GM13977 (cell line): ENCODE measurements around the gene OTOL1.

Experiments
- DNase-seq: peaks from one replicate; pipeline ENCODE4 v3.0.0; 2012; ENCODE audit warnings: low spot score
- in situ Hi-C: fragments of 300-500 bp; cut with MboI; formaldehyde crosslinking; loops from one replicate; pipeline ENCODE4 v1.12.0; 2022; ENCODE audit warnings: low sequenced_read_pairs, low pct_unique_long_range_greater_than_20kb, mixed read lengths, inconsistent platforms; ENCODE audit not compliant: unreplicated experiment
- TF ChIP-seq, protein P1 (sequence below): IDR thresholded peaks from 2 replicates; pipeline ENCODE4 v1.5.1; 2012; ENCODE audit warnings: mild to moderate bottlenecking, control low read depth; ENCODE audit not compliant: insufficient read depth; ENCODE audit errors: extremely low read depth, missing control alignments

Gene OTOL1

DNA sequence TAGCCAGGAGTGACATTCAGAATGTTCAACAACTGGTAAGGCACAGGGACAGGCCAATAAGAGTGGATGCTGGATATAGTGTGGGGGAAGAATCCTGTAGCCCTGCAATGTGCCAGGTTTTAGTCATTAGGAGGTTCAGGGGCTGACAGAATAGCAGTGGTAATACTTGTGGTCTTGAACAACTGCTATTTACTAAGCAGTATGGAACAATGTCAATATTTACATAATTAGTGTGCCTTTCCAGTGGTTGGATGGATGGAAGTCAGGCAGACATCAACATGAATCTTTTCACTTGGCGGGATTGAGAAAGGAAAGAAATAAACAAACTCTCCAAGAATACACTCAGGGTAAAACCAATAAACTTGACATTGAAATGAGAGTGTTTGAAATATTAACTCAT is 55.1 kb downstream of the OTOL1 start:
- DNase-seq, result no peak
- in situ Hi-C loops, result no loop called here
- TF ChIP-seq, protein P1, sequence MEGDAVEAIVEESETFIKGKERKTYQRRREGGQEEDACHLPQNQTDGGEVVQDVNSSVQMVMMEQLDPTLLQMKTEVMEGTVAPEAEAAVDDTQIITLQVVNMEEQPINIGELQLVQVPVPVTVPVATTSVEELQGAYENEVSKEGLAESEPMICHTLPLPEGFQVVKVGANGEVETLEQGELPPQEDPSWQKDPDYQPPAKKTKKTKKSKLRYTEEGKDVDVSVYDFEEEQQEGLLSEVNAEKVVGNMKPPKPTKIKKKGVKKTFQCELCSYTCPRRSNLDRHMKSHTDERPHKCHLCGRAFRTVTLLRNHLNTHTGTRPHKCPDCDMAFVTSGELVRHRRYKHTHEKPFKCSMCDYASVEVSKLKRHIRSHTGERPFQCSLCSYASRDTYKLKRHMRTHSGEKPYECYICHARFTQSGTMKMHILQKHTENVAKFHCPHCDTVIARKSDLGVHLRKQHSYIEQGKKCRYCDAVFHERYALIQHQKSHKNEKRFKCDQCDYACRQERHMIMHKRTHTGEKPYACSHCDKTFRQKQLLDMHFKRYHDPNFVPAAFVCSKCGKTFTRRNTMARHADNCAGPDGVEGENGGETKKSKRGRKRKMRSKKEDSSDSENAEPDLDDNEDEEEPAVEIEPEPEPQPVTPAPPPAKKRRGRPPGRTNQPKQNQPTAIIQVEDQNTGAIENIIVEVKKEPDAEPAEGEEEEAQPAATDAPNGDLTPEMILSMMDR, result no peak

DNA sequence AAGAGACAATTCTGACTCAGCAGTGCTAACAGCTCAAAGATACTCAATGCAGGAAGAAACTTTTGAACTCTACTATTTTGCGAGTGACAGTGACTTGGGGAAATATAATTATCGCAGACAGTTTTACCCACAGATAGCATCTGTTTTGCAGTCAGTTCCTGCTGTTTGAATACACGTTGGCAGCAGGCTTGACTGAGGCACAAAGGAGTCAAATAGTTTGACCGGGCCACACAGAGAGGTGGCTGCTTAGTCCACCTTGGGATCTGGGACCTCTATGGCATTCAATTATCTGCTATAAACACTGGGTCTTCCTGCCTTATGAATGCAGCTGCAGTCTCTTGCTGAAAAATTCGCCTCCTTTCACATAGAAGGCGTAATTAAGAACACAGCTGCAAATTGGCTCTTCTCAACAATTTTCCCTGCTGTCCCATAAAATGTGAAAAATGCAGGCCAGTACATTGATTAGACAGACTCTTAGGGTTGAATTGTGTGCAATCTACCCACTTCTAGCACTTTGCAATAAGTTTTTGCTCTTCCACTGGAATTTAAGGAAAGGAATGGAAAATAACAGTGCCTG is 56.5 kb downstream of the OTOL1 start:
- in situ Hi-C loops, result no loop called here

More for the DNA sequence above, 56.5 kb downstream of the OTOL1 start:
- DNase-seq, result no peak
- TF ChIP-seq, protein P1, result no peak
